Mesothelial cell of epicardium (in vitro differentiated cells): ENCODE data around the gene SPEM3. TPM values are rescaled to one million over a fixed set of nuclear protein-coding genes. Genes with fewer than 3 reads are reported as not detected.

Source experiments
- DNase-seq, 2 experiments: peaks; one replicate each; pipeline ENCODE4 v3.0.0; 2021; ENCODE audit warnings: low spot score in 2 of 2; ENCODE audit not compliant: unreplicated experiment in 2 of 2
- H3K27ac Mint-ChIP-seq: 2 replicates; pipeline ENCODE4 v1.8.0; 2021; ENCODE audit warnings: mixed read lengths
- H3K27me3 Mint-ChIP-seq: 2 replicates; pipeline ENCODE4 v1.8.0; 2021; ENCODE audit warnings: low read depth, mixed read lengths
- H3K36me3 Mint-ChIP-seq: 2 replicates; pipeline ENCODE4 v1.8.0; 2021; ENCODE audit warnings: mixed read lengths
- H3K4me1 Mint-ChIP-seq: 2 replicates; pipeline ENCODE4 v1.8.0; 2021; ENCODE audit warnings: mixed read lengths
- H3K4me3 Mint-ChIP-seq: 2 replicates; pipeline ENCODE4 v1.8.0; 2021; ENCODE audit warnings: mild to moderate bottlenecking, moderate library complexity, mixed read lengths
- H3K9me3 Mint-ChIP-seq: 2 replicates; pipeline ENCODE4 v1.8.0; 2021; ENCODE audit warnings: mixed read lengths
- CTCF ChIP-seq: fragments of 200-600 bp; sonication (generic); IDR thresholded peaks from one replicate; pipeline ENCODE4 v1.5.0; 2021; ENCODE audit warnings: antibody characterized with exemption; ENCODE audit not compliant: unreplicated experiment
- total RNA-seq: library from RNA; stranded (reverse); gene quantifications from 3 replicates; pipeline ENCODE4 v1.2.1, GENCODE V29; 2021

Gene SPEM3
- total RNA-seq, result not detected in 3 replicates

DNA sequence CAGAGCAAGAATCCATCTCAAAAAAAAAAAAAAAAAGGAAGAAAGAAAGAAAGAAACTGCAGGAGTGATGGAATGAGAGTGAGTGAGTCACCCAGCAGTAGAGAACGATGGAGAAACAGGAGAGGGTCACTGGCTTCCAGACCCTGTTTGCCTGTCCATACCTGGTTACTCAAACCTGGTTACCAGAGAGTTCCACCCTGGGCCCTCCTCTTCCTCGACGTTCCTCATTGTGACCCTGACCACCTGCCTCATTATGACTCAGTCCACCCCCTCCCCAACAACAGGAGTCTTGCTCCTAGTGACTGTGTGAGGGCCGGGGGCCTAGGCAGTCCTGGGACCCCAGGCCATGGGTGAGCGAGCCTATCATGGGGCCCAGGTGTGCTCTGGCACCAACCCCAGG, at the start of gene SPEM3:
Gene SPEM3 (plus strand): TSS at position 301 of the 400 bp plus-strand sequence. CDS start 46 bp downstream, at position 347.
- H3K4me1 Mint-ChIP-seq, result no peaks in the 10 kb centered on the region
- no peaks in the 10 kb centered on the region for H3K27me3 Mint-ChIP-seq
- H3K9me3 Mint-ChIP-seq, result no peaks in the 10 kb centered on the region
- DNase-seq, result no peak
- H3K36me3 Mint-ChIP-seq, result no peaks in the 10 kb centered on the region
- TF ChIP-seq CTCF, result no peak
- no peak within 1 kb of the TSS for H3K27ac Mint-ChIP-seq
- H3K4me3 Mint-ChIP-seq, result no peak within 1 kb of the TSS

DNA sequence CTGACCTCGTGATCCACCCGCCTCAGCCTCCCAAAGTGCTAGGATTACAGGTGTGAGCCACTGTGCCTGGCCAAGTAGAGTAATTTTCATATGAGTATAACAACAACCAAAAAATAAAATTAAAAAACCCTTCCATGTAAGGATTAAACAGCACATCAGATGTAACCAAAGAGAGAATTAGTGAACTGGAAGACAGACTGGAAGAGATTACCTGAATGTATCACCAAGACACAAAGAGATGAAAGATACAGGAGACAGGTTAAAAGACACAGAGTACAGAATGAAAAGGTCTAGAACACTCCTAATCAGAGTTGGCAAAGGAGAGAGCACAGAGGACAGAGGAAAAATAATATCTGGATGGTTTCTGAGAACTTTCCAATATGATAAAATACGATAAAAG, 49.5 kb upstream of the SPEM3 start:
- no peak for TF ChIP-seq CTCF
- H3K4me1 Mint-ChIP-seq, result peaks cover 15% of the 10 kb centered on the region

DNA sequence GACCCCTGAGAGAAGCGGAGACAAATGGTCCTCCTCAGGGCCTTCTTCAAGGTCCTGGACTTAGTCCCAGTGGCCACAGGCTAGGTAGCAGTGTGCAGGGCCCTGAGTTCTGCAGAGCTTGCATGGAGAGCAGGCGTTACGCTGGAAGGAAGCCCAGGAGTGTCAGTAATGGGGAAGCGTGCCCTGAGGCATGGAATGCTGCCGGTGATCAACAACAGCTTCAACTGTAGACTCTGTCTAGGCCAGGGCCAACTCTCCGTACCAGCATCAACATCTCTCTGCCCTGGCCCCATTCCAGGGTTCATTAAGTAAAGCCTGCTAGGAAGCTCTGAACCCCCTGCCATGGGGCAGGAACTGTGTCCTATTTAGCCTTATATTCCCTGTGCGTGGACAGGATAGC, 48.3 kb upstream of the SPEM3 start:
- Mint-ChIP-seq H3K4me1 (peaks cover 15% of the 10 kb centered on the region), H3K4me3 (peak overlapping the region; percentile 79), H3K36me3 (peaks cover 4% of the 10 kb centered on the region), H3K27ac (peak overlapping the region; percentile 82), H3K9me3 (peaks cover 6% of the 10 kb centered on the region), H3K27me3 (peaks cover 41% of the 10 kb centered on the region)
- TF ChIP-seq CTCF, result no peak
- peak in 1 of 2 experiments; percentile 56 for DNase-seq

More for the DNA sequence above, 49.5 kb upstream of the SPEM3 start:
- Mint-ChIP-seq H3K9me3 (peaks cover 6% of the 10 kb centered on the region), H3K27me3 (peaks cover 37% of the 10 kb centered on the region), H3K4me3 (no peak overlapping the region), H3K36me3 (peaks cover 3% of the 10 kb centered on the region), H3K27ac (no peak overlapping the region)
- DNase-seq, result no peak

DNA sequence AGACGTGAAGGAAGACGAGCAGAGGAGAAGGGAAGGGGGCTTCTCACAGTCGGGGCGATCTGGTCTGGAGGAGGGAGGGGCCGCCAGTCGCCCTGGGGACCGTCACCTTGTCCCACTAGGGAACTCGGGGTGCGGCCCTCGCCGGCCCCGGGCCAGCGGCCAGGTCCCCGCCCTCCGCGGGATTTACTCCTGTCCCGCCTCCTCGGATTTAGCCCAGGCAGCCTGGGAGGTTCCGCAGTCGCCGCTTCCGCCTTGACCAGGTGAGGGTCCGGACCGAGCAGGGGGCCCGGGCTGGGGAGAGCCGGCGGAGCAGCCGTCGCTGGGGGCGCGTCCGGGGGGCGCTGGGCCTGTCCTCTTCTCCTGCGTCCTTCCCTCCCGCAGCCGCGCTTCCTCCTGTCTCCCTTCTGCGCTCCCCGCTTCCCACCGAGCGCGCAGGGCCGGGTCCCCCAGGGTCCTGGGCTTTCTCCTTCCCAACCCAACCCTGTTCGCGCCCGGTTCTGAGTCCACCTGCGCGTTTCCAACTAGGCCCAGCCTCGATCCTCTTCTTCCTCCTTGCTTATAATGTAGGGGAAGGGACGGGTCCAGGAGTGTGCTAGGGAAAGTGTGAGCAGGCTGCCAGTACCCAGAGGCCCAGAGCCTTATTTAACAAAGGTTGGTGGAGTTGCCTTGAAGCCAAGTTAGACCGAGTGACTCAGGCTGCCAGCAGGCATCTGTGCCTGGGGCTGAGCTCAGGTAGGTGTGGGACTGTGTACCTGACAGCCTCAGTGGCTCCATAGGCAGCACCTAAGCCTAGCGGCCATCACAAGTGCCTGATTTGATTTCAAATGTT, 47.6 kb upstream of the SPEM3 start, which contains the start of gene TNK1:
Gene TNK1 (plus strand): TSS at position 235 of the 829 bp plus-strand sequence. CDS start 1,838 bp downstream, outside the sequence.
- peaks cover 4% of the 10 kb centered on the region for H3K36me3 Mint-ChIP-seq
- no peak for TF ChIP-seq CTCF
- no peak for DNase-seq
- peaks cover 15% of the 10 kb centered on the region for H3K4me1 Mint-ChIP-seq
- H3K9me3 Mint-ChIP-seq, result peaks cover 6% of the 10 kb centered on the region
- peak within 1 kb of the TSS; percentile 79 for H3K4me3 Mint-ChIP-seq
- H3K27me3 Mint-ChIP-seq, result peaks cover 41% of the 10 kb centered on the region
- peak within 1 kb of the TSS; percentile 82 for H3K27ac Mint-ChIP-seq

DNA sequence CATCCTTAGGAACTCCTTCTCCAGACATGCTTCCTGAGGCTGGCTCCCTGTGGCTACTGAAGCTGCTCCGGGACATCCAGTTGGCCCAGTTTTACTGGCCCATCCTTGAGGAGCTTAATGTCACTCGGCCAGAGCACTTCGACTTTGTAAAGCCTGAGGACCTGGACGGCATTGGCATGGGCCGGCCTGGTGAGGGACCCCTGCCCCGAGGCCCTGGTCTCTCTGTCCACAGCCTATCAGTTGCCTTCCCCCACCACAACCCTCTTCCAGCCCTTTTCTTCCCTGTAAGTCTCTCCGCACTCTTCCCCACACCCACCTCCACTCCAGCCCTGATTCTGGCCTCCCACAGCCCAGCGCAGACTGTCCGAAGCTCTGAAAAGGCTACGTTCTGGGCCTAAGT, 45.8 kb upstream of the SPEM3 start:
- Mint-ChIP-seq H3K27me3 (peaks cover 41% of the 10 kb centered on the region), H3K27ac (no peak overlapping the region), H3K4me1 (peaks cover 15% of the 10 kb centered on the region), H3K9me3 (peaks cover 6% of the 10 kb centered on the region), H3K4me3 (no peak overlapping the region), H3K36me3 (peaks cover 4% of the 10 kb centered on the region)
- TF ChIP-seq CTCF, result no peak
- DNase-seq, result no peak
